ENCODE measurements around the gene PHC2. TPM values are rescaled to one million over a fixed set of nuclear protein-coding genes. Genes with fewer than 3 reads are reported as not detected.

Gene PHC2
- total and polyA plus RNA-seq, 9 of the 15 experiments (the other 6 are each of a cell fraction or from before 2014, with no cell fraction given), result 3.1 to 67.6 (median 34.6) TPM

DNA sequence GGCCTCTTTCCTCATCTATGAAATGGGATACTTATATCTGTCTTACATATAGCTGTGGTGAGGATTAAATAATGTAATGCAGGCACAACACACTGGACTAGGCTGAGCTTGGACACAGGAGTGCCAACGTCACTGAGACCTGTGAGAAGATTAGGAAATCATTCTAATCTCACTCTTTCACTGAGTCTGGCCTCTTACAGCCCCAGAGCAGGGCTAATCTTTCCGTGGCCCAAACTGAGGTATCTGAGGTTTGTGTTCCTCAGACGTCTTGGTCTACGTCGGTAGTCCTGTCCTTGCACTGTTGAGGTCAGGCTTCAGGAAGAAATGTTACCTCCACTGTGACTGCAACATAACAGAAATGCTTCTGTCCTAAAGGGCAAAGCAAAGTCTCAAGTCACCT lies 87.4 kb downstream of the PHC2 start (continued):
- TF ChIP-seq, protein P1, sequence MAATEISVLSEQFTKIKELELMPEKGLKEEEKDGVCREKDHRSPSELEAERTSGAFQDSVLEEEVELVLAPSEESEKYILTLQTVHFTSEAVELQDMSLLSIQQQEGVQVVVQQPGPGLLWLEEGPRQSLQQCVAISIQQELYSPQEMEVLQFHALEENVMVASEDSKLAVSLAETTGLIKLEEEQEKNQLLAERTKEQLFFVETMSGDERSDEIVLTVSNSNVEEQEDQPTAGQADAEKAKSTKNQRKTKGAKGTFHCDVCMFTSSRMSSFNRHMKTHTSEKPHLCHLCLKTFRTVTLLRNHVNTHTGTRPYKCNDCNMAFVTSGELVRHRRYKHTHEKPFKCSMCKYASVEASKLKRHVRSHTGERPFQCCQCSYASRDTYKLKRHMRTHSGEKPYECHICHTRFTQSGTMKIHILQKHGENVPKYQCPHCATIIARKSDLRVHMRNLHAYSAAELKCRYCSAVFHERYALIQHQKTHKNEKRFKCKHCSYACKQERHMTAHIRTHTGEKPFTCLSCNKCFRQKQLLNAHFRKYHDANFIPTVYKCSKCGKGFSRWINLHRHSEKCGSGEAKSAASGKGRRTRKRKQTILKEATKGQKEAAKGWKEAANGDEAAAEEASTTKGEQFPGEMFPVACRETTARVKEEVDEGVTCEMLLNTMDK (IDR thresholded peaks at IDR 0.05; ENCODE audit: borderline replicate concordance, insufficient read depth, low read depth, low read length, poor library complexity, severe bottlenecking), result no peak
- TF ChIP-seq HMBOX1 (IDR thresholded peaks at IDR 0.05), result no peak
- TF ChIP-seq RCOR1 (IDR thresholded peaks at IDR 0.05; ENCODE audit: borderline replicate concordance in 1 of 2, low read depth in 2 of 2, low read length in 2 of 2), result no peak
- no peak for TF ChIP-seq NCOA1 (IDR thresholded peaks at IDR 0.05; ENCODE audit: low read depth)
- TF ChIP-seq ZNF324 (CRISPR knock-in tag; IDR thresholded peaks at IDR 0.05), result no peak
- TF ChIP-seq ZZZ3 (IDR thresholded peaks at IDR 0.05), result no peak
- no peak for TF ChIP-seq PHB (CRISPR knock-in tag; IDR thresholded peaks at IDR 0.05)

Measured in K562 (cell line).